GM18861 (cell line): ENCODE data around the gene FITM1.
A peak's percentile ranks its signal among the peaks of the same experiment; 100 is the strongest.

Experiments
- ATAC-seq: cut with Tn5 transposase; IDR thresholded peaks from one replicate; pipeline ENCODE4 v1.9.1; 2021; ENCODE audit not compliant: unreplicated experiment

The FITM1 gene

GRCh38 chr14:24137529-24138395 is 7.3 kb downstream of the FITM1 start:
- ATAC-seq, result no peak

- ATAC-seq, result no peak
Measured at GRCh38 chr14:24138396-24139271, 8.2 kb downstream of the FITM1 start.

GRCh38 chr14:24139272-24139934 is 8.9 kb downstream of the FITM1 start:
- no peak for ATAC-seq

GRCh38 chr14:24141097-24141880 is 10.8 kb downstream of the FITM1 start, which contains the start of gene EMC9:
EMC9 (minus strand) TSS chr14:24141591; CDS start chr14:24141304, 287 bp downstream.
- peak; percentile 79 for ATAC-seq

DNA sequence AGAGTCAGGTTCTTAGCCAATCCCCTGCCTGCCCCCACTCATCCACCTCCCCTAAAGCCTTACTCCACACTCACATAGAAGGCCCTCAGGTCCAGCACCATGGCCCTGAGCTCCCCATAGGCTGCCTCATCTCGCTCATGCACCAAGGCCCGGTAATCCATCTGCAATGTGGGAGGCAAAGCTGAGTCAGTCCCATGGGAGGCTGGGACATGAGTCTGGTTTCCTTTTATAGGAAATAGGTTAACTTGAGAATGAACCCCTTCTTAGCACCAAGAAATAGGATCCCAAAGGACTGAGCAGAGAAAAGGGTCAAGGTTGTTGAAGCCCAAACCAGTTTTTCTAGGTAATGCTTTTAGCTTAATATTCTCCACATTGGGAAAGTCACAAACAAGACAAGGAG is 13.1 kb downstream of the FITM1 start:
- no peak for ATAC-seq

GRCh38 chr14:24144451-24144850 is 14.0 kb downstream of the FITM1 start:
- ATAC-seq, result no peak

GRCh38 chr14:24145219-24145618 is 14.8 kb downstream of the FITM1 start:
- no peak for ATAC-seq

DNA sequence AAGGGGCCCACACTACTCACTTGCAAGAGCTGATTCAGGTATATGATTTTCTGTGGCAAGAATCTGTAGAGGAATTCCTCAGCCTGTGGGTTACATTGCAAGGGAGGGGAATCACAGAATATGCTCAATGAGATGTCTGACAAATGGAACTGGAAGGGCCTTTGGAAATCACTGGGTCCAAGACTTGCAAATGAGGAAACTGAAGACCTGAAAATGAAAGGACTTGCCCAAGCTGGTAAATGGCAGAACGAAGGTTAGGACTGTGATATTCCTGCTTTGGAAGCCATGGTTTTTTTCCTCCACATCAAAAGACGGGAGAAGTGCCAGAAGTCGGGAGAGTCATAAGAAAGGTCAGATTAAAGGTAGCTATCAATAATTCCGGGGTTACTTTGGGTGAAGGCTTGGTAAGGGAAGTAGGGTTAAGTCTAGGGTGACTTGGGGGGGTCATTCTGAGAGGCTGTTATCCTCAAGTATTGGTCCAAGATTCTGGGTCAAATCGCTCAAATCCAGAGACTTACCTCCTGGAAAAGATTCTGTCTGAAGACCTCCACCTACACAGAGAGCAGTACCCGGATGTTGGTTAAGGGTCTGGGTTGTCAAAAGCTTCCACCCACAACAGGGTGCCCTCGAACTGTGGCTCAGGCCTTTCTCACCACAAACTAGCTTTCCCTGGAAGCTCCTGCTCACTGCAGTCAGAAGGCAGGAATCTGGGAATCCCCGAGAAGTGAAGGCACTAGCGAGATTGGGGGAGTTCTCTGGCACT is 15.4 kb downstream of the FITM1 start:
- no peak for ATAC-seq

DNA sequence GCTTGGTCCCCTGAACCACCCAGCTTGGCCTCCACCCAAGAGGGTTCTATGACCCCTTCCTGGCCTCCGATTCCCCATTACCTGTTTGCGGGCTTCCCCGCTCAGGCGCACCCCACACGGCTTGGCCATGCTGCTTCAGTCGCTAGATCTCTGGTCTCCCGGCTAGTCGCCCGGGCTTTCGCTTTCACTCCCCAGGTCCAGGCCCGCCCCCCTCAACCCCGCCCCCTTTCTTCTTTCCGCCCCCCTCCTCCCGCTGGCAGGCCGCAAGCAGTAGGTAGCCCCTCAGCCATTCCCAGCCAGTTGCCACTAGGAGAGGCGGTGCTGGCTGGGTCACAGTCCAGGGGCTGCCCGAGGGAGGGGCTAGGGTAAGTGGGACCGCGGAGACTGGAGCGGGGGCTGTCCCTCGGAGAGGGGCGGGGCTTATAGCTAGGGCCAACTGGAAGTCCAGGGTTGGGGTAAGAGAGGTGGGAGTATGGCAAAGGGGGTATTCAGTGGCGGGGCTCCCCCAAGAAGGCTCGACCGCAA is 16.1 kb downstream of the FITM1 start, which contains the start of gene PSME2:
PSME2 (minus strand) TSS at position 158 of the 525 bp plus-strand sequence; CDS start at position 129, 29 bp downstream.
- ATAC-seq, result peak; percentile 53

GRCh38 chr14:24146978-24147760 is 16.7 kb downstream of the FITM1 start, which contains the start of gene RNF31:
RNF31 (plus strand) TSS chr14:24147498; CDS start chr14:24147699, 201 bp downstream.
- peak; percentile 74 for ATAC-seq

DNA sequence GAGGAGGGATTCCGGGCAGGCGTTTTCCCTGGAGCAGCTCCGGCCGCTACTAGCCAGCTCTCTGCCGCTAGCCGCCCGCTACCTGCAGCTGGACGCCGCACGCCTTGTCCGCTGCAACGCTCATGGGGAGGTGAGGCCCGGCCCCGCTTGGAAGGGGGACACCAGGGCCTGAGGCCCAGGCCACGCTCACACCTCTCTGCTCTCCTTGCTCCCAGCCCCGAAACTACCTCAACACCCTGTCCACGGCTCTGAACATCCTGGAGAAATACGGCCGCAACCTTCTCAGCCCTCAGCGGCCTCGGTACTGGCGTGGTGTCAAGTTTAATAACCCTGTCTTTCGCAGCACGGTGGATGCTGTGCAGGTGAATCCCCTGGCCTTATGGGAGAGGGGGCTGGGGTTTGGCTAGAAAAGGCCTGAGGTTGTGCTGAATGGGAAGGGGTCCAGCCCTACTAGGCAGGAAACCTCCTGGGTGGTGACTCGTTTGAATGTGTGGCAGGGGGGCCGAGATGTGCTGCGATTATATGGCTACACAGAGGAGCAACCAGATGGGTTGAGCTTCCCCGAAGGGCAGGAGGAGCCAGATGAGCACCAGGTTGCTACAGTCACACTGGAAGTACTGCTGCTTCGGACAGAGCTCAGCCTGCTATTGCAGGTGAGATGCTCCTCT is 17.4 kb downstream of the FITM1 start:
- no peak for ATAC-seq

GRCh38 chr14:24149302-24149969 is 19.0 kb downstream of the FITM1 start:
- no peak for ATAC-seq

DNA sequence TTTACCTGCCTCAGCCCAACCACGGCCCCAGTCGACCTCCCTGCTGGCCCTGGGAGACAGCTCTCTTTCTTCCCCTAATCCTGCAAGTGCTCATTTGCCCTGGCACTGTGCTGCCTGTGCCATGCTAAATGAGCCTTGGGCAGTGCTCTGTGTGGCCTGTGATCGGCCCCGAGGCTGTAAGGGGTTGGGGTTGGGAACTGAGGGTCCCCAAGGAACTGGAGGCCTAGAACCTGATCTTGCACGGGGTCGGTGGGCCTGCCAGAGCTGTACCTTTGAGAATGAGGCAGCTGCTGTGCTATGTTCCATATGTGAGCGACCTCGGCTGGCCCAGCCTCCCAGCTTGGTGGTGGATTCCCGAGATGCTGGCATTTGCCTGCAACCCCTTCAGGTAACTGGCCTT is 19.6 kb downstream of the FITM1 start:
- no peak for ATAC-seq

- ATAC-seq, result no peak
Measured at GRCh38 chr14:24150567-24150966, 20.1 kb downstream of the FITM1 start.

DNA sequence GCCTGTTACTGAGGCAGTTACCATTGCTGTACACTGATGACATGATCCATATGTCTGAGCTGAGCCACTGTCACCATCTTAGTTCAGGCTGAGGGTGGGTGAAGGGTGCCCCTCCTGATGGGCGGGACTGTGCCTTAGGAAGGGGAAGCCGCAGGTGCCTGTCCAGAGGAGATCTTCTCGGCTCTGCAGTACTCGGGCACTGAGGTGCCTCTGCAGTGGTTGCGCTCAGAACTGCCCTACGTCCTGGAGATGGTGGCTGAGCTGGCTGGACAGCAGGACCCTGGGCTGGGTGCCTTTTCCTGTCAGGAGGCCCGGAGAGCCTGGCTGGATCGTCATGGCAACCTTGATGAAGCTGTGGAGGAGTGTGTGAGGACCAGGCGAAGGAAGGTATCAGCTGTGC is 20.5 kb downstream of the FITM1 start:
- ATAC-seq, result no peak

- no peak for ATAC-seq
Measured at GRCh38 chr14:24151404-24152080, 21.1 kb downstream of the FITM1 start.

DNA sequence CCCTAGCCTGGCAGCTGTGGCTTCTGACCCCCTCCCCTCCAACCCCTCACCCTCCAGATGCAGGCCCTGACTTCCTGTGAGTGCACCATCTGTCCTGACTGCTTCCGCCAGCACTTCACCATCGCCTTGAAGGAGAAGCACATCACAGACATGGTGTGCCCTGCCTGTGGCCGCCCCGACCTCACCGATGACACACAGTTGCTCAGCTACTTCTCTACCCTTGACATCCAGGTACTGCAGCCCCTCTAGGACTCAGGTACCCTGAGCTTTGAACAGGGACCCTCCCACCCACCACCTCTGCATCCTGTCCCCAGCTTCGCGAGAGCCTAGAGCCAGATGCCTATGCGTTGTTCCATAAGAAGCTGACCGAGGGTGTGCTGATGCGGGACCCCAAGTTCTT is 24.6 kb downstream of the FITM1 start:
- no peak for ATAC-seq
